GM12874 (cell line): ENCODE data around the gene SPANXN2.

Experiments used
- CTCF ChIP-seq: IDR thresholded peaks from 2 replicates; pipeline ENCODE4 v1.5.1; 2011; ENCODE audit warnings: low read depth, mild to moderate bottlenecking, control low read depth, low read length, moderate library complexity; ENCODE audit not compliant: insufficient read depth

SPANXN2 gene

GRCh38 chrX:143701460-143701859, 19.1 kb downstream of the SPANXN2 start:
- no peak for TF ChIP-seq CTCF

DNA sequence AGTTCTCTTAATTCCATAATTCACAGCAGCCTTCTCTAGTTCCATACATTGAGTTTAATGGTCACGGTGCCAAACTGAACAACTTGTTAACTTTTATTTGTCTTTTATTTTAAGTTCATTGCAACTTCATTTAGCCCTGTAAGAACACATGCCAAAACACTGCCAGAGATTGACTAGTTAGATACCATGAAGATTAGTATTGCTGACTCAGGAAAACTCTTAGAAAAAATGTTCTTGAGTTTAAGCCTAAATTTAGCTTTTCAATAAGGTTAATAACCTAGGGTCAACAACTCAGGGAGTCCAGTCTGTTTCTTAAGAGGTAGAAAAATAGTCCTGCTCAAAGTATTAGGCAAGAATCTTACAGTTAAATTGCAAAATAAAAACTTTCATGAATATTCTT, 25.7 kb downstream of the SPANXN2 start:
- TF ChIP-seq CTCF, result no peak

DNA sequence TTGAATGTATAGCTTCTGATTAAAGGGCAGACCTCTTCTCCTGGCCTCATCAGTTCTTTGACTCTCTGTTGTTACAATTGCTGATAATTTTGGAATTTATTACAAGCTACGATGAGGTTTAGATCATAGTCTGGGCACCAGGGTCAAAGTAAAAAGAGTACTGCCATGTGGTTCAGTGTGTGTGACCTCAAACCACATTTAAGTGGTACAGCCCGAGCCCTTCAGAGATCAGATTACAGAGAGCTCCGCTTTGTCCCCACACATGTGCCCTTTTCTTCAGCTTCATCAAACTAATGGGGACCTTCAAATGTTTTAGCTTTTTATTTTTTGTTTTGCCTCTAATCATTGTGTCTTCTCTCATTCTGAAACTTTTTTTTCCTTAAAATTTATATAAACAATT, 37.1 kb downstream of the SPANXN2 start:
- TF ChIP-seq CTCF, result no peak

- no peak for TF ChIP-seq CTCF
Observed at GRCh38 chrX:143674926-143675325, 45.6 kb downstream of the SPANXN2 start.

- no peak for TF ChIP-seq CTCF
Observed at GRCh38 chrX:143669395-143669794, 51.2 kb downstream of the SPANXN2 start.

GRCh38 chrX:143664302-143664701, 56.2 kb downstream of the SPANXN2 start:
- peak; percentile 16; the same call in 1 of the 2 replicates for TF ChIP-seq CTCF

DNA sequence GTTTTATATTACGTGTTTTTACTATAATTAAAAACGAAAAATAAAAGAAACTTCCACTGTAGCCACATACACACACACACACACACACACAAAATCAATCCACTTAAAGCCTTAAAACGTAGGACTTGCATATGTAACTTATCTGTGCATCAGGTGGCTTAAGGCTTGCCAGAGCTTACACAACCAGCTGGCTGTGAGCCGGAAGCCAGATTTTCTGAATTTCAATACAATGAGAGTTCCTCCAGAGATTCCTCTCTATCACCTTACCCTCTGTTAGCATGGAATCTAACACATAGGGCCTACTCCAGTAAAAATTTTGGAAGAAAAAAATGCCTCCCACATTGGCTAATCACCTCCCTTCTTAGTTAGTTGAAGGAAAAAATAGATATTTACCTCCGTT, 56.8 kb downstream of the SPANXN2 start:
- no peak for TF ChIP-seq CTCF
